ENCODE measurements around the gene TGFBR1.

DNA sequence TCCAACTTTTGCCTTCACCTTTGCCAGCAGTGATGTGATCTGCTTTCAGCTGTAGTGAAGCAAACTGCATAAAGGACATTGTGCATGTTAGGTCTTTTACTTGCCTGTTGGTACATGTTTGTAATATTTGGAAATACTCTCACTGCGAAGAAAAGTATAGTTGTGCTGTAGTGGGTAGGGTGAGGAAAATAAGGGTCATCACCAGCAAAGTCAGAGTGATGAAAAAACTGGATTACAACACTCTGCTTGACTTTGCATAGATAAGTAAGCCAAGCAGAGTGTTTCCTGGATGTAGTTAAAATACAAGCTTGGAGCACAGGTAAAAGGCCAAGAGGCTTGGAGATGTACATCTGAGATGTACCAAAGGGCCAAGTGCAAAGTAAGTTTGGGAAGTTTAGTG, 16.7 kb downstream of the TGFBR1 start:
- TF ChIP-seq, protein P1, sequence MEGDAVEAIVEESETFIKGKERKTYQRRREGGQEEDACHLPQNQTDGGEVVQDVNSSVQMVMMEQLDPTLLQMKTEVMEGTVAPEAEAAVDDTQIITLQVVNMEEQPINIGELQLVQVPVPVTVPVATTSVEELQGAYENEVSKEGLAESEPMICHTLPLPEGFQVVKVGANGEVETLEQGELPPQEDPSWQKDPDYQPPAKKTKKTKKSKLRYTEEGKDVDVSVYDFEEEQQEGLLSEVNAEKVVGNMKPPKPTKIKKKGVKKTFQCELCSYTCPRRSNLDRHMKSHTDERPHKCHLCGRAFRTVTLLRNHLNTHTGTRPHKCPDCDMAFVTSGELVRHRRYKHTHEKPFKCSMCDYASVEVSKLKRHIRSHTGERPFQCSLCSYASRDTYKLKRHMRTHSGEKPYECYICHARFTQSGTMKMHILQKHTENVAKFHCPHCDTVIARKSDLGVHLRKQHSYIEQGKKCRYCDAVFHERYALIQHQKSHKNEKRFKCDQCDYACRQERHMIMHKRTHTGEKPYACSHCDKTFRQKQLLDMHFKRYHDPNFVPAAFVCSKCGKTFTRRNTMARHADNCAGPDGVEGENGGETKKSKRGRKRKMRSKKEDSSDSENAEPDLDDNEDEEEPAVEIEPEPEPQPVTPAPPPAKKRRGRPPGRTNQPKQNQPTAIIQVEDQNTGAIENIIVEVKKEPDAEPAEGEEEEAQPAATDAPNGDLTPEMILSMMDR (IDR thresholded peaks at IDR 0.05; ENCODE audit: insufficient read depth, low read depth, low read length): no peak
- TF ChIP-seq EZH2 (IDR thresholded peaks at IDR 0.05; ENCODE audit: insufficient read depth, low read length): no peak
